Stimulated activated CD4-positive, alpha-beta T cell treated with anti-CD3 and anti-CD28 coated beads, Interleukin-1b, Interleukin-23, amount 100 ng/mL, for 1 hour (primary cell): ENCODE data around the gene MMP24.
A peak's percentile ranks its signal among the peaks of the same experiment; 100 is the strongest.
"Not testable (repeated sequence)": the region's sequence is repeated elsewhere in the genome, so short reads cannot be mapped to it uniquely, and the experiment has no call there.

Source experiments
- DNase-seq, 2 donors: peaks; one replicate each; pipeline ENCODE4 v3.0.0-alpha.2; 2020; ENCODE audit warnings: low read depth in 2 of 2

The MMP24 gene

GRCh38 chr20:35226126-35226883, at the start of gene MMP24:
MMP24 (plus strand) TSS chr20:35226690; CDS start chr20:35226739, 49 bp downstream.
- DNase-seq: no peak

- no peak for DNase-seq
Observed at GRCh38 chr20:35179292-35180212, 46.9 kb upstream of the MMP24 start.

- DNase-seq: no peak
Observed at GRCh38 chr20:35180266-35180665, 46.2 kb upstream of the MMP24 start.

GRCh38 chr20:35181731-35182130, 44.8 kb upstream of the MMP24 start:
- no peak for DNase-seq

- not testable (repeated sequence) for DNase-seq
Observed at GRCh38 chr20:35186691-35187289, 39.7 kb upstream of the MMP24 start.

GRCh38 chr20:35187584-35188190, 38.8 kb upstream of the MMP24 start:
- no peak for DNase-seq

GRCh38 chr20:35189223-35189622, 37.3 kb upstream of the MMP24 start:
- not testable (repeated sequence) for DNase-seq

GRCh38 chr20:35190556-35190955, 35.9 kb upstream of the MMP24 start:
- DNase-seq: no peak

GRCh38 chr20:35191419-35192117, 34.9 kb upstream of the MMP24 start:
- no peak for DNase-seq

- DNase-seq: no peak
Observed at GRCh38 chr20:35192118-35192872, 34.2 kb upstream of the MMP24 start.

GRCh38 chr20:35193031-35193791, 33.3 kb upstream of the MMP24 start:
- DNase-seq: not testable (repeated sequence)

GRCh38 chr20:35196313-35196712, 30.2 kb upstream of the MMP24 start:
- DNase-seq: no peak

- no peak for DNase-seq
Observed at GRCh38 chr20:35199740-35200139, 26.8 kb upstream of the MMP24 start.

- DNase-seq: no peak
Observed at GRCh38 chr20:35200267-35200666, 26.2 kb upstream of the MMP24 start.

GRCh38 chr20:35201467-35201866, 25.0 kb upstream of the MMP24 start:
- DNase-seq: not testable (repeated sequence)

- DNase-seq: no peak
Observed at GRCh38 chr20:35206802-35207201, 19.7 kb upstream of the MMP24 start.

GRCh38 chr20:35207950-35208611, 18.4 kb upstream of the MMP24 start:
- DNase-seq: peak; percentile 54 to 56

- DNase-seq: no peak
Observed at GRCh38 chr20:35215066-35215956, 11.2 kb upstream of the MMP24 start.
